Liver (tissue), 9 donors: ENCODE data around the gene DKKL1. TPM values are rescaled to one million over a fixed set of nuclear protein-coding genes. Genes with fewer than 3 reads are reported as not detected.

Source experiments
- DNase-seq: peaks from one replicate; pipeline ENCODE4 v3.0.0-alpha.2; 2017; ENCODE audit warnings: low spot score
- H3K27ac ChIP-seq, 2 donors: one replicate each; pipeline ENCODE4 v1.7.0; 2013; ENCODE audit warnings: inconsistent platforms in 2 of 2, low read length in 2 of 2, control low read depth in 1 of 2, low read depth in 1 of 2, mild to moderate bottlenecking in 1 of 2
- H3K27me3 ChIP-seq, 4 donors: one replicate each; pipeline versions ENCODE4 v1.6.1 to v1.7.0; 2013; ENCODE audit warnings: low read length in 3 of 4, inconsistent platforms in 1 of 4, mild to moderate bottlenecking in 1 of 4, moderate library complexity in 1 of 4; ENCODE audit not compliant: control insufficient read depth in 4 of 4, insufficient read depth in 4 of 4
- H3K36me3 ChIP-seq, 4 donors: one replicate each; pipeline versions ENCODE4 v1.6.1 to v1.7.0; 2013; ENCODE audit warnings: low read length in 3 of 4, mild to moderate bottlenecking in 3 of 4, low read depth in 1 of 4, moderate library complexity in 1 of 4; ENCODE audit not compliant: control insufficient read depth in 4 of 4, insufficient read depth in 3 of 4
- H3K4me1 ChIP-seq, 4 donors: one replicate each; pipeline versions ENCODE4 v1.6.1 to v1.7.0; 2013; ENCODE audit warnings: low read length in 3 of 4, mild to moderate bottlenecking in 3 of 4, moderate library complexity in 1 of 4; ENCODE audit not compliant: control insufficient read depth in 4 of 4, insufficient read depth in 4 of 4
- H3K4me3 ChIP-seq, 3 donors: one replicate each; pipeline versions ENCODE4 v1.6.1 to v1.7.0; 2013; ENCODE audit warnings: low read length in 3 of 3, control low read depth in 1 of 3, low read depth in 1 of 3, mild to moderate bottlenecking in 1 of 3
- H3K9ac ChIP-seq, 2 donors: one replicate each; pipeline ENCODE4 v1.7.0; 2013; ENCODE audit warnings: low read length in 2 of 2, mild to moderate bottlenecking in 2 of 2, moderate library complexity in 2 of 2, control low read depth in 1 of 2, low read depth in 1 of 2
- H3K9me3 ChIP-seq, 4 donors: one replicate each; pipeline versions ENCODE4 v1.6.1 to v1.7.0; 2013; ENCODE audit warnings: low read length in 3 of 4; ENCODE audit not compliant: control insufficient read depth in 4 of 4
- EGR1 ChIP-seq, 2 donors: IDR thresholded peaks; 2 replicates each; pipeline ENCODE4 v1.6.1; 2016 to 2018; ENCODE audit warnings: antibody characterized with exemption in 2 of 2, low read depth in 2 of 2
- FOXA1 ChIP-seq: IDR thresholded peaks from 2 replicates; pipeline ENCODE4 v1.6.1; 2016; ENCODE audit warnings: antibody characterized with exemption
- FOXA2 ChIP-seq: IDR thresholded peaks from 2 replicates; pipeline ENCODE4 v1.6.1; 2016; ENCODE audit warnings: antibody characterized with exemption
- GABPA ChIP-seq, 2 donors: IDR thresholded peaks in 1 of 2; conservative IDR thresholded peaks in 1 of 2; 2 replicates each; pipeline ENCODE4 v1.6.1; 2016; ENCODE audit warnings: antibody characterized with exemption in 2 of 2, mild to moderate bottlenecking in 1 of 2, moderate library complexity in 1 of 2
- HNF4A ChIP-seq, 2 donors: conservative IDR thresholded peaks; 2 replicates each; pipeline ENCODE4 v1.6.1; 2016; ENCODE audit warnings: antibody characterized with exemption in 2 of 2, mild to moderate bottlenecking in 2 of 2
- HNF4G ChIP-seq: IDR thresholded peaks from 2 replicates; pipeline ENCODE4 v1.6.1; 2016; ENCODE audit warnings: antibody characterized with exemption
- RAD21 ChIP-seq, 2 donors: IDR thresholded peaks; 2 replicates each; pipeline ENCODE4 v1.6.1; 2016; ENCODE audit warnings: antibody characterized with exemption in 2 of 2, mild to moderate bottlenecking in 2 of 2
- SP1 ChIP-seq: IDR thresholded peaks from 2 replicates; pipeline ENCODE4 v1.6.1; 2018; ENCODE audit warnings: antibody characterized with exemption, mild to moderate bottlenecking
- TAF1 ChIP-seq: conservative IDR thresholded peaks from 2 replicates; pipeline ENCODE4 v1.6.1; 2016; ENCODE audit warnings: antibody characterized with exemption, mild to moderate bottlenecking
- ZBTB33 ChIP-seq: IDR thresholded peaks from 2 replicates; pipeline ENCODE4 v1.6.1; 2016; ENCODE audit warnings: antibody characterized with exemption
- WGBS: extraction: QIAGEN DNeasy Blood & Tissue Kit; methylation state at CpG from one replicate; pipeline ENCODE4 v1.1.7; 2013; 5-methylcytosine and 5-hydroxymethylcytosine counted together
- polyA plus RNA-seq, 2 donors: library from polyadenylated mRNA; stranded (reverse) in 1 of 2; unstranded in 1 of 2; fragments of 200-250 nt in 1 of 2; fragments of >200 nt in 1 of 2; fragmentation: Nextera tagmentation in 1 of 2; extraction: Ambion mirVana in 1 of 2; gene quantifications; one replicate each; pipeline versions ENCODE4 v1.2.1 to v1.2.3, GENCODE V29; 2013 to 2015
- total RNA-seq, 2 donors: library from RNA; depleted of rRNA; stranded (reverse); fragments of >200 nt; gene quantifications; one replicate each; pipeline ENCODE4 v1.2.3, GENCODE V29; 2014
- TF ChIP-seq, protein P1 (sequence below): fragments of 150-350 bp; IDR thresholded peaks from 2 replicates; pipeline ENCODE4 v1.5.1; 2017; ENCODE audit warnings: improper control_type of control experiment, low read depth, low read length; ENCODE audit not compliant: missing input control
- TF ChIP-seq, protein P2 (sequence below): IDR thresholded peaks from 2 replicates; pipeline ENCODE4 v1.6.1; 2016; ENCODE audit warnings: antibody characterized with exemption
- donor health status: healthy.
- donor health status: healthy.
- donor health status: healthy.
- donor health status: healthy.
- donor health status: healthy.

DKKL1 gene
- total and polyA plus RNA-seq, 4 donors: 0.14 to 0.16 TPM; not detected in 2

GRCh38 chr19:49400029-49400428, 36.4 kb downstream of the DKKL1 start:
- Histone ChIP-seq H3K36me3 (no peaks in the 10 kb centered on the region), H3K27ac (no peak overlapping the region), H3K9me3 (no peaks in the 10 kb centered on the region), H3K4me3 (no peak overlapping the region), H3K4me1 (no peaks in the 10 kb centered on the region), H3K9ac (no peak overlapping the region), H3K27me3 (peaks cover 0 to 2% (median 0%) of the 10 kb centered on the region in 4 donors)
- TF ChIP-seq, protein P1, sequence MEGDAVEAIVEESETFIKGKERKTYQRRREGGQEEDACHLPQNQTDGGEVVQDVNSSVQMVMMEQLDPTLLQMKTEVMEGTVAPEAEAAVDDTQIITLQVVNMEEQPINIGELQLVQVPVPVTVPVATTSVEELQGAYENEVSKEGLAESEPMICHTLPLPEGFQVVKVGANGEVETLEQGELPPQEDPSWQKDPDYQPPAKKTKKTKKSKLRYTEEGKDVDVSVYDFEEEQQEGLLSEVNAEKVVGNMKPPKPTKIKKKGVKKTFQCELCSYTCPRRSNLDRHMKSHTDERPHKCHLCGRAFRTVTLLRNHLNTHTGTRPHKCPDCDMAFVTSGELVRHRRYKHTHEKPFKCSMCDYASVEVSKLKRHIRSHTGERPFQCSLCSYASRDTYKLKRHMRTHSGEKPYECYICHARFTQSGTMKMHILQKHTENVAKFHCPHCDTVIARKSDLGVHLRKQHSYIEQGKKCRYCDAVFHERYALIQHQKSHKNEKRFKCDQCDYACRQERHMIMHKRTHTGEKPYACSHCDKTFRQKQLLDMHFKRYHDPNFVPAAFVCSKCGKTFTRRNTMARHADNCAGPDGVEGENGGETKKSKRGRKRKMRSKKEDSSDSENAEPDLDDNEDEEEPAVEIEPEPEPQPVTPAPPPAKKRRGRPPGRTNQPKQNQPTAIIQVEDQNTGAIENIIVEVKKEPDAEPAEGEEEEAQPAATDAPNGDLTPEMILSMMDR: no peak
- DNase-seq: no peak
- 76% methylated on average over 6 of the region's 6 CpGs for WGBS

- Histone ChIP-seq H3K4me1 (no peaks in the 10 kb centered on the region), H3K27me3 (no peaks in the 10 kb centered on the region), H3K9me3 (no peaks in the 10 kb centered on the region), H3K4me3 (no peak overlapping the region), H3K27ac (no peak overlapping the region), H3K36me3 (no peaks in the 10 kb centered on the region), H3K9ac (no peak overlapping the region)
- no peak for DNase-seq
- 60% methylated on average over 7 of the region's 7 CpGs for WGBS
- TF ChIP-seq ZBTB33 (no peak), RAD21 (IDR thresholded peaks at IDR 0.05) (no peak), EGR1 (IDR thresholded peaks at IDR 0.05; ENCODE audit: low read depth in 2 of 2) (no peak), HNF4G (no peak), SP1 (no peak)
- TF ChIP-seq, protein P1: no peak
These were observed 39.9 kb downstream of the DKKL1 start for GRCh38 chr19:49403404-49404187.

DNA sequence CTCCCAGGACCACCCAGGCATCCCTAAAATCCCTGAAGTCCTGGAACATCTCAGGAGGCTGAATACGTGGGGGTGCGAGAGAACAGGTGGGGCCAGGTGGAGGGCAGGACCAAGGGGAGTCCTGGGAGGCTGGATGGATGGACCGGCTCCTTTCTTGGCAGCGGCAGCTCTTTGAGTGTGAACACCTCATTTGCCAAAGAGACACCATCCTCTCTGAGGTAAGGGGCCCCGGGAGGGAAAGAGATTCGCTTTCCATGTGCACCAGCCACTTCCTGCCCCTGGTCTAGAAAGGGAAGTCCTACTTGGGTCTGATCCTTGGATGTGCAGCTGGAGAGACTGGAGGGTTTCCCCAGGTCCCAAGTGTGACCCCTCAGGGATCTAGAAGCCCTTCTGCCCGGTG, 43.4 kb downstream of the DKKL1 start:
- Histone ChIP-seq H3K9ac (no peak overlapping the region), H3K4me3 (no peak overlapping the region), H3K4me1 (no peaks in the 10 kb centered on the region), H3K36me3 (no peaks in the 10 kb centered on the region), H3K9me3 (no peaks in the 10 kb centered on the region), H3K27ac (no peak overlapping the region), H3K27me3 (peaks cover 0 to 2% (median 0%) of the 10 kb centered on the region in 4 donors)
- DNase-seq: no peak
- WGBS: 80% methylated on average over 7 of the region's 7 CpGs
- no peak for TF ChIP-seq TAF1
- TF ChIP-seq FOXA2: no peak
- TF ChIP-seq ZBTB33: no peak
- TF ChIP-seq, protein P2, sequence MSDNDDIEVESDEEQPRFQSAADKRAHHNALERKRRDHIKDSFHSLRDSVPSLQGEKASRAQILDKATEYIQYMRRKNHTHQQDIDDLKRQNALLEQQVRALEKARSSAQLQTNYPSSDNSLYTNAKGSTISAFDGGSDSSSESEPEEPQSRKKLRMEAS: no peak
- no peak for TF ChIP-seq FOXA1
- TF ChIP-seq HNF4A (conservative IDR thresholded peaks at IDR 0.05): no peak
- TF ChIP-seq, protein P1: no peak
- TF ChIP-seq GABPA (IDR thresholded peaks at IDR 0.05 in 1 of 2, conservative IDR thresholded peaks at IDR 0.05 in 1 of 2): no peak
- TF ChIP-seq EGR1 (IDR thresholded peaks at IDR 0.05; ENCODE audit: low read depth in 2 of 2): no peak
